Smooth muscle cell (in vitro differentiated cells): ENCODE measurements around the gene C17orf100. TPM values are rescaled to one million over a fixed set of nuclear protein-coding genes. Genes with fewer than 3 reads are reported as not detected.
"Not testable (repeated sequence)": the region's sequence is repeated elsewhere in the genome, so short reads cannot be mapped to it uniquely, and the experiment has no call there.

Experiments
- DNase-seq: peaks from one replicate; lab custom pipeline; 2025; ENCODE audit not compliant: unreplicated experiment; lab: John Stamatoyannopoulos, UW
- H2AFZ ChIP-seq: fragments of 200-600 bp; sonication (generic); 2 replicates; pipeline ENCODE4 v1.6.0; 2016; ENCODE audit warnings: antibody characterized with exemption, low read depth, mild to moderate bottlenecking
- H3F3A ChIP-seq: fragments of 200-600 bp; sonication (generic); 2 replicates; pipeline ENCODE4 v1.6.0; 2017; ENCODE audit warnings: antibody characterized with exemption, low read depth
- H3K27ac ChIP-seq: fragments of 200-600 bp; sonication (generic); 2 replicates; pipeline ENCODE4 v1.5.1; 2016; ENCODE audit warnings: low read depth, mild to moderate bottlenecking
- H3K27me3 ChIP-seq: fragments of 200-600 bp; sonication (generic); 2 replicates; pipeline ENCODE4 v1.6.1; 2016; ENCODE audit warnings: low read depth, mild to moderate bottlenecking
- H3K36me3 ChIP-seq: fragments of 200-600 bp; sonication (generic); 2 replicates; pipeline ENCODE4 v1.5.1; 2016; ENCODE audit warnings: low read depth
- H3K4me1 ChIP-seq: fragments of 200-600 bp; sonication (generic); 2 replicates; pipeline ENCODE4 v1.5.1; 2016; ENCODE audit warnings: low read depth
- H3K4me2 ChIP-seq: fragments of 200-600 bp; sonication (generic); 2 replicates; pipeline ENCODE4 v1.6.0; 2016; ENCODE audit warnings: mild to moderate bottlenecking
- H3K4me3 ChIP-seq: fragments of 200-600 bp; sonication (generic); 2 replicates; pipeline ENCODE4 v1.5.1; 2016; ENCODE audit warnings: mild to moderate bottlenecking
- H3K79me2 ChIP-seq: fragments of 200-600 bp; sonication (generic); 2 replicates; pipeline ENCODE4 v1.6.0; 2016; ENCODE audit warnings: low read depth, mild to moderate bottlenecking
- H3K9ac ChIP-seq: fragments of 200-600 bp; sonication (generic); 2 replicates; pipeline ENCODE4 v1.6.0; 2016; ENCODE audit warnings: low read depth
- H3K9me3 ChIP-seq: fragments of 200-600 bp; sonication (generic); replicated peaks from 2 replicates; pipeline ENCODE4 v1.5.1; 2016; ENCODE audit warnings: low read depth
- H4K20me1 ChIP-seq: fragments of 200-600 bp; sonication (generic); 2 replicates; pipeline ENCODE4 v1.6.0; 2016; ENCODE audit warnings: low read depth
- CTCF ChIP-seq: fragments of 200-600 bp; sonication (generic); IDR thresholded peaks from 2 replicates; pipeline ENCODE4 v1.5.1; 2017; ENCODE audit warnings: borderline replicate concordance, mild to moderate bottlenecking, antibody characterized with exemption; ENCODE audit not compliant: insufficient read depth, poor library complexity, severe bottlenecking
- WGBS: methylation state at CpG from one replicate; pipeline ENCODE4 v1.1.7; 2016; ENCODE audit warnings: low lambda C conversion rate; 5-methylcytosine and 5-hydroxymethylcytosine counted together
- polyA plus RNA-seq: library from polyadenylated mRNA; unstranded; fragments of >200 nt; fragmentation: Nextera tagmentation; extraction: Ambion mirVana; gene quantifications from 2 replicates; pipeline ENCODE4 v1.2.1, GENCODE V29; 2016
- total RNA-seq: library from RNA; depleted of rRNA; stranded (reverse); fragments of >200 nt; gene quantifications from 2 replicates; pipeline ENCODE4 v1.2.3, GENCODE V29; 2014

C17orf100 gene
- total and polyA plus RNA-seq, 2 experiments from 2014 or later, result 5.5 to 5.8 TPM

- Histone ChIP-seq H3K4me2 (no peak overlapping the region), H4K20me1 (no peaks in the 10 kb centered on the region), H3K36me3 (no peaks in the 10 kb centered on the region), H3F3A (no peaks in the 10 kb centered on the region), H3K4me3 (no peak overlapping the region), H3K4me1 (no peaks in the 10 kb centered on the region), H3K27me3 (peaks cover 53% of the 10 kb centered on the region), H3K9me3 (no peaks in the 10 kb centered on the region), H3K9ac (no peak overlapping the region), H3K27ac (no peak overlapping the region), H2AFZ (no peak overlapping the region), H3K79me2 (no peaks in the 10 kb centered on the region)
- WGBS, result 88% methylated on average over 9 of the region's 9 CpGs
- DNase-seq, result no peak
- no peak for TF ChIP-seq CTCF
These were observed 8.5 kb downstream of the C17orf100 start for GRCh38 chr17:6660101-6660500.

- H3K4me1 ChIP-seq, result no peaks in the 10 kb centered on the region
- H3K9ac ChIP-seq, result no peak overlapping the region
- no peaks in the 10 kb centered on the region for H3K9me3 ChIP-seq
- no peaks in the 10 kb centered on the region for H3F3A ChIP-seq
- no peak overlapping the region for H3K4me2 ChIP-seq
- no peaks in the 10 kb centered on the region for H3K36me3 ChIP-seq
- H2AFZ ChIP-seq, result no peak overlapping the region
- peaks cover 47% of the 10 kb centered on the region for H3K27me3 ChIP-seq
- no peak for DNase-seq
- WGBS, result 83% methylated on average over 7 of the region's 11 CpGs
- H3K4me3 ChIP-seq, result no peak overlapping the region
- H3K27ac ChIP-seq, result no peak overlapping the region
- no peaks in the 10 kb centered on the region for H4K20me1 ChIP-seq
- TF ChIP-seq CTCF, result no peak
- no peaks in the 10 kb centered on the region for H3K79me2 ChIP-seq
These were observed 9.4 kb downstream of the C17orf100 start for GRCh38 chr17:6660805-6661463.

GRCh38 chr17:6661464-6661848, 9.9 kb downstream of the C17orf100 start:
- Histone ChIP-seq H3K9me3 (no peaks in the 10 kb centered on the region), H3F3A (no peaks in the 10 kb centered on the region), H3K27ac (no peak overlapping the region), H2AFZ (no peak overlapping the region), H3K27me3 (peaks cover 45% of the 10 kb centered on the region), H3K36me3 (no peaks in the 10 kb centered on the region), H3K4me1 (no peaks in the 10 kb centered on the region), H3K9ac (no peak overlapping the region), H3K79me2 (no peaks in the 10 kb centered on the region), H3K4me3 (no peak overlapping the region), H3K4me2 (no peak overlapping the region), H4K20me1 (no peaks in the 10 kb centered on the region)
- DNase-seq, result no peak
- no peak for TF ChIP-seq CTCF
- WGBS, result 86% methylated on average over 2 of the region's 2 CpGs

- H3K27ac ChIP-seq, H3K9ac ChIP-seq, H4K20me1 ChIP-seq, H2AFZ ChIP-seq, H3K4me2 ChIP-seq, DNase-seq, H3K36me3 ChIP-seq, H3F3A ChIP-seq, H3K4me3 ChIP-seq, H3K9me3 ChIP-seq, H3K4me1 ChIP-seq, H3K79me2 ChIP-seq: not testable (repeated sequence)
- 90% methylated on average over 14 of the region's 14 CpGs for WGBS
- H3K27me3 ChIP-seq, result peaks cover 32% of the 10 kb centered on the region
These were observed 11.6 kb downstream of the C17orf100 start for GRCh38 chr17:6663200-6663599.
